Measurements from ENCODE around the gene C16orf86. TPM values are rescaled to one million over a fixed set of nuclear protein-coding genes. Genes with fewer than 3 reads are reported as not detected.

Gene C16orf86
- total RNA-seq, 1 donor from 2014 or later, result 2.1 TPM

- Mint-ChIP-seq H3K36me3 (ENCODE audit: unreplicated experiment) (no peaks in the 10 kb centered on the region), H3K9me3 (ENCODE audit: unreplicated experiment) (no peaks in the 10 kb centered on the region)
Observed at GRCh38 chr16:67704110-67704509, 37.5 kb downstream of the C16orf86 start.

GRCh38 chr16:67707210-67707609, 40.6 kb downstream of the C16orf86 start:
- no peak for DNase-seq (ENCODE audit: extremely low spot score, unreplicated experiment)
- peaks cover 7% of the 10 kb centered on the region for H3K4me1 Mint-ChIP-seq (ENCODE audit: unreplicated experiment)
- TF ChIP-seq CTCF (IDR thresholded peaks at IDR 0.05), result no peak
- H3K27me3 Mint-ChIP-seq (ENCODE audit: unreplicated experiment), result no peaks in the 10 kb centered on the region
- no peak overlapping the region for H3K4me3 Mint-ChIP-seq (ENCODE audit: unreplicated experiment)
- H3K36me3 Mint-ChIP-seq (ENCODE audit: unreplicated experiment), result no peaks in the 10 kb centered on the region
- H3K9me3 Mint-ChIP-seq (ENCODE audit: unreplicated experiment), result no peaks in the 10 kb centered on the region
- no peak overlapping the region for H3K27ac Mint-ChIP-seq (ENCODE audit: unreplicated experiment)

More at GRCh38 chr16:67704110-67704509, 37.5 kb downstream of the C16orf86 start:
- no peak for DNase-seq (ENCODE audit: extremely low spot score, unreplicated experiment)
- H3K27me3 Mint-ChIP-seq (ENCODE audit: unreplicated experiment), result no peaks in the 10 kb centered on the region
- H3K4me1 Mint-ChIP-seq (ENCODE audit: unreplicated experiment), result peaks cover 7% of the 10 kb centered on the region
- no peak overlapping the region for H3K27ac Mint-ChIP-seq (ENCODE audit: unreplicated experiment)
- TF ChIP-seq CTCF (IDR thresholded peaks at IDR 0.05), result no peak
- no peak overlapping the region for H3K4me3 Mint-ChIP-seq (ENCODE audit: unreplicated experiment)

- no peak for TF ChIP-seq CTCF (IDR thresholded peaks at IDR 0.05)
- no peaks in the 10 kb centered on the region for H3K27me3 Mint-ChIP-seq (ENCODE audit: unreplicated experiment)
- peaks cover 7% of the 10 kb centered on the region for H3K4me1 Mint-ChIP-seq (ENCODE audit: unreplicated experiment)
- no peaks in the 10 kb centered on the region for H3K9me3 Mint-ChIP-seq (ENCODE audit: unreplicated experiment)
- H3K4me3 Mint-ChIP-seq (ENCODE audit: unreplicated experiment), result no peak overlapping the region
- no peak overlapping the region for H3K27ac Mint-ChIP-seq (ENCODE audit: unreplicated experiment)
- no peaks in the 10 kb centered on the region for H3K36me3 Mint-ChIP-seq (ENCODE audit: unreplicated experiment)
- no peak for DNase-seq (ENCODE audit: extremely low spot score, unreplicated experiment)
Observed at GRCh38 chr16:67707790-67708189, 41.2 kb downstream of the C16orf86 start.

GRCh38 chr16:67708368-67708771, 41.8 kb downstream of the C16orf86 start:
- Mint-ChIP-seq H3K27me3 (ENCODE audit: unreplicated experiment) (no peaks in the 10 kb centered on the region), H3K9me3 (ENCODE audit: unreplicated experiment) (no peaks in the 10 kb centered on the region), H3K36me3 (ENCODE audit: unreplicated experiment) (peaks cover 2% of the 10 kb centered on the region), H3K4me1 (ENCODE audit: unreplicated experiment) (peaks cover 5% of the 10 kb centered on the region), H3K4me3 (ENCODE audit: unreplicated experiment) (no peak overlapping the region), H3K27ac (ENCODE audit: unreplicated experiment) (no peak overlapping the region)
- TF ChIP-seq CTCF (IDR thresholded peaks at IDR 0.05), result no peak
- no peak for DNase-seq (ENCODE audit: extremely low spot score, unreplicated experiment)

GRCh38 chr16:67709050-67709449, 42.4 kb downstream of the C16orf86 start:
- no peak overlapping the region for H3K27ac Mint-ChIP-seq (ENCODE audit: unreplicated experiment)
- no peaks in the 10 kb centered on the region for H3K4me1 Mint-ChIP-seq (ENCODE audit: unreplicated experiment)
- H3K9me3 Mint-ChIP-seq (ENCODE audit: unreplicated experiment), result no peaks in the 10 kb centered on the region
- peaks cover 2% of the 10 kb centered on the region for H3K36me3 Mint-ChIP-seq (ENCODE audit: unreplicated experiment)
- no peaks in the 10 kb centered on the region for H3K27me3 Mint-ChIP-seq (ENCODE audit: unreplicated experiment)
- no peak for TF ChIP-seq CTCF (IDR thresholded peaks at IDR 0.05)
- DNase-seq (ENCODE audit: extremely low spot score, unreplicated experiment), result no peak
- H3K4me3 Mint-ChIP-seq (ENCODE audit: unreplicated experiment), result no peak overlapping the region
